ENCODE measurements around the gene SELENON. TPM values are rescaled to one million over a fixed set of nuclear protein-coding genes. Genes with fewer than 3 reads are reported as not detected.
A peak's percentile ranks its signal among the peaks of the same experiment; 100 is the strongest.

Gene SELENON
- polyA plus RNA-seq, 3 donors: 1.5 to 31.5 (median 3.5) TPM

DNA sequence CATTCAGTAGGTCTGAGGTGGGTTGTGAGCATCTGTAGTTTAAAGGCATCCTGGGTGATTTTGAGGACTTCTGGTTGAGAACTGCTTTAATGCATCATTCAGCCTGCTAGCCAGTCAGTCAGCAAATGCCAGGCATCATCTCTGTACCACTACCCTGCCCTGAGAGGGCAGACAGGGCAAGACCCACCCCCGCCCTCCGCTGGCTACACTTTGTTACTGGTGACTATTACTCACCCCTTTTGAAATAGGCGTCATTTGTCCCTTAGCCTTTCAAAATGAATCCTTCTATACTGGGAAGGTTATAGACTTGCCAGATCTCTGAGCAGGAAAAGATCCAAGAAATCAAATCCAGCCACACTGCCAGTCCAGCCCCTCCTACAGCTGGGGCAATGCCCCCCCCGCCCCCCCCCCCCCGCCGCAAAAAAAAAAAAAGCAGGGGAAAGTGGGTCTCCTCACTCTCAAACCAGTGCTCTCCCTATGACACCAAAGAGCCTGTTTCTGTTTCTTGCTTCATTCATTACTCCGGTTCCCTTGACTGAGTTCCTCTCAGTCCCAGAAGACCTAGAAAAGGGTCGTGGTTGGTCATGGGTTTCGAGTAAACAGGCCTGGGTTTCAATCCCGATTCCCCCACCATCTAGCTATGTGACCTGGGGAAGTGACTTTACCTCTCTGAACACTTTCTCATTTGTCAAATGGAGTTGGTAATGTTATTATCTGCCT is 4.4 kb downstream of the SELENON start:
- Histone ChIP-seq H3K4me2 (replicated peaks; ENCODE audit: extremely low read depth, low read length, poor library complexity, severe bottlenecking) (no peak overlapping the region), H3K9ac (ENCODE audit: insufficient read depth, low read length, poor library complexity, severe bottlenecking) (no peak overlapping the region), H3K36me3 (replicated peaks in 1 of 2; ENCODE audit: control insufficient read depth in 1 of 2, insufficient read depth in 2 of 2, low read length in 2 of 2) (peaks cover 27 to 41% of the 10 kb centered on the region in 2 donors), H3K27ac (ENCODE audit: low read depth in 1 of 2, low read length in 2 of 2) (no peak overlapping the region), H2AFZ (ENCODE audit: insufficient read depth, low read depth, low read length, poor library complexity, severe bottlenecking) (no peak overlapping the region), H3K9me3 (replicated peaks in 1 of 2; ENCODE audit: control insufficient read depth in 1 of 2, insufficient read depth in 1 of 2, low read length in 2 of 2) (no peaks in the 10 kb centered on the region), H3K79me2 (ENCODE audit: insufficient read depth, low read length) (no peaks in the 10 kb centered on the region), H3K27me3 (ENCODE audit: control insufficient read depth in 2 of 2, insufficient read depth in 2 of 2, low read length in 2 of 2) (no peaks in the 10 kb centered on the region), H3K4me3 (replicated peaks in 1 of 3; ENCODE audit: low read depth in 2 of 3, low read length in 3 of 3) (no peak overlapping the region), H4K20me1 (ENCODE audit: insufficient read depth, low read length) (no peaks in the 10 kb centered on the region), H3K4me1 (ENCODE audit: control insufficient read depth in 1 of 2, insufficient read depth in 2 of 2, low read length in 2 of 2) (peaks cover 18 to 20% of the 10 kb centered on the region in 2 donors)
- peaks cover 0 to 1% (median 0%) of the 10 kb centered on the region in 7 donors for H3K9me3 Mint-ChIP-seq
- H3K4me1 Mint-ChIP-seq: peaks cover 36% of the 10 kb centered on the region
- no peak overlapping the region for H3K4me3 Mint-ChIP-seq
- peaks cover 0 to 2% (median under 1%) of the 10 kb centered on the region in 3 donors for H3K27me3 Mint-ChIP-seq (ENCODE audit: low read depth in 3 of 3)
- H3K27ac Mint-ChIP-seq: peak overlapping the region in 2 of 7 donors; percentile 57 to 68
- intact Hi-C loops (cut with micrococcal nuclease): loop anchor here (10.0 kb wide), 1 partner anchor 190 kb away; the partner anchor contains the start of gene MAN1C1 (in 2 of the 2)
- peaks cover 30 to 48% of the 10 kb centered on the region in 2 donors for H3K36me3 Mint-ChIP-seq
- 74% methylated on average over 2 of the region's 10 CpGs for WGBS (ENCODE audit: insufficient coverage)
- DNase-seq: no peak
- TF ChIP-seq, protein P1, sequence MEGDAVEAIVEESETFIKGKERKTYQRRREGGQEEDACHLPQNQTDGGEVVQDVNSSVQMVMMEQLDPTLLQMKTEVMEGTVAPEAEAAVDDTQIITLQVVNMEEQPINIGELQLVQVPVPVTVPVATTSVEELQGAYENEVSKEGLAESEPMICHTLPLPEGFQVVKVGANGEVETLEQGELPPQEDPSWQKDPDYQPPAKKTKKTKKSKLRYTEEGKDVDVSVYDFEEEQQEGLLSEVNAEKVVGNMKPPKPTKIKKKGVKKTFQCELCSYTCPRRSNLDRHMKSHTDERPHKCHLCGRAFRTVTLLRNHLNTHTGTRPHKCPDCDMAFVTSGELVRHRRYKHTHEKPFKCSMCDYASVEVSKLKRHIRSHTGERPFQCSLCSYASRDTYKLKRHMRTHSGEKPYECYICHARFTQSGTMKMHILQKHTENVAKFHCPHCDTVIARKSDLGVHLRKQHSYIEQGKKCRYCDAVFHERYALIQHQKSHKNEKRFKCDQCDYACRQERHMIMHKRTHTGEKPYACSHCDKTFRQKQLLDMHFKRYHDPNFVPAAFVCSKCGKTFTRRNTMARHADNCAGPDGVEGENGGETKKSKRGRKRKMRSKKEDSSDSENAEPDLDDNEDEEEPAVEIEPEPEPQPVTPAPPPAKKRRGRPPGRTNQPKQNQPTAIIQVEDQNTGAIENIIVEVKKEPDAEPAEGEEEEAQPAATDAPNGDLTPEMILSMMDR (IDR thresholded peaks at IDR 0.05): no peak

DNA sequence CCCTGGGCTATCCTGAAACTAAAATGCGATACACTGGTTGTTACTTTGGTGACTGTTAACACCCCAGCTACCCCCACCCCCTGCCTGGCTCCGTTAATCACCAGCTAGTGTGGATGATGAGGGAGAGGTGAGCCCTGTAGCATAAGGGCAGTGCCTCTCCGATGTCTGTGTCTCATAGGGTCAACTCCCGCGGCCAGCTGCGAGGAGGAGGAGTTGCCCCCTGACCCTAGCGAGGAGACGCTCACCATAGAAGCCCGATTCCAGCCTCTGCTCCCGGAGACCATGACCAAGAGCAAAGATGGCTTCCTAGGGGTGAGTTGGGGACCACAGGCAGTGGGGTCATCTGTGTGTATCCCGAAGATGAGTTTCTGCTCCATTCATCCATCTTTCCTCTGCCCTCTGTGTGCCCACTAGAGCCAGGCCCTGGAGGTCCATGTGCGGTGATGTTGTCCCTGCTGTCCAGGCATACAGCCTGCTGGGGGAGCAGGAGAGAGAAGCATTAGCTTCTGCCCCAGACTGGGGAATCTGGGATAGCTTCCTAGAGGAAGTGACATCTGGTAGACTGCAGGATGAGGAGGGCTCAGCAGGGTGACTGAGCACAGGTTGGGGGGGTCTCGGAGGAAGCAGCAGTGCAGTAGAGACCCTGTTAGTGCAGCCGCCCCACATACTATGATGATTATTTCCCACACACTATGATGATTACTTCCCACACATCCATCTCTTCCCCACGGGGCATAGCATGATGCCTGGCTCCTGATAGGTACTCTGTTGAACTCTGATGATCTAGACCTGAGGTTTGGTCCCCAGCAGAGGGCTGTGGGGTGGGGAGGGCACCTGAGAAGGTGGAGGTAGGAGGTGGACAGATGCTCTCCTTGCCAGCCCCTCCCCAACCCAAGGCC is 5.2 kb downstream of the SELENON start:
- Mint-ChIP-seq H3K4me1 (peaks cover 39% of the 10 kb centered on the region), H3K4me3 (no peak overlapping the region), H3K27me3 (ENCODE audit: low read depth in 3 of 3) (peaks cover 0 to 3% (median 2%) of the 10 kb centered on the region in 3 donors), H3K27ac (peak overlapping the region in 2 of 7 donors; percentile 57 to 68), H3K36me3 (peaks cover 30 to 55% of the 10 kb centered on the region in 2 donors), H3K9me3 (peaks cover 0 to 1% (median 0%) of the 10 kb centered on the region in 7 donors)
- H3K4me2 ChIP-seq (replicated peaks; ENCODE audit: extremely low read depth, low read length, poor library complexity, severe bottlenecking): no peak overlapping the region
- TF ChIP-seq, protein P1 (IDR thresholded peaks at IDR 0.05): no peak
- no peaks in the 10 kb centered on the region for H3K27me3 ChIP-seq (ENCODE audit: control insufficient read depth in 2 of 2, insufficient read depth in 2 of 2, low read length in 2 of 2)
- H3K4me1 ChIP-seq (ENCODE audit: control insufficient read depth in 1 of 2, insufficient read depth in 2 of 2, low read length in 2 of 2): peaks cover 18 to 23% of the 10 kb centered on the region in 2 donors
- intact Hi-C loops (cut with micrococcal nuclease): loop anchor here (10.0 kb wide), 1 partner anchor 190 kb away; the partner anchor contains the start of gene MAN1C1 (in 2 of the 2)
- peaks cover 1% of the 10 kb centered on the region for H4K20me1 ChIP-seq (ENCODE audit: insufficient read depth, low read length)
- peaks cover 27 to 49% of the 10 kb centered on the region in 2 donors for H3K36me3 ChIP-seq (replicated peaks in 1 of 2; ENCODE audit: control insufficient read depth in 1 of 2, insufficient read depth in 2 of 2, low read length in 2 of 2)
- DNase-seq: no peak
- no peak overlapping the region for H3K4me3 ChIP-seq (replicated peaks in 1 of 3; ENCODE audit: low read depth in 2 of 3, low read length in 3 of 3)
- no peak overlapping the region for H3K9ac ChIP-seq (ENCODE audit: insufficient read depth, low read length, poor library complexity, severe bottlenecking)
- H2AFZ ChIP-seq (ENCODE audit: insufficient read depth, low read depth, low read length, poor library complexity, severe bottlenecking): no peak overlapping the region
- 100% methylated on average over 2 of the region's 15 CpGs for WGBS (ENCODE audit: insufficient coverage)
- no peaks in the 10 kb centered on the region for H3K79me2 ChIP-seq (ENCODE audit: insufficient read depth, low read length)
- H3K9me3 ChIP-seq (replicated peaks in 1 of 2; ENCODE audit: control insufficient read depth in 1 of 2, insufficient read depth in 1 of 2, low read length in 2 of 2): no peaks in the 10 kb centered on the region
- H3K27ac ChIP-seq (ENCODE audit: low read depth in 1 of 2, low read length in 2 of 2): no peak overlapping the region
